ENCODE measurements around the gene GRM8. TPM values are rescaled to one million over a fixed set of nuclear protein-coding genes. Genes with fewer than 3 reads are reported as not detected.

The GRM8 gene
- total RNA-seq, 1 experiment from 2014 or later, result 1.8 TPM

DNA sequence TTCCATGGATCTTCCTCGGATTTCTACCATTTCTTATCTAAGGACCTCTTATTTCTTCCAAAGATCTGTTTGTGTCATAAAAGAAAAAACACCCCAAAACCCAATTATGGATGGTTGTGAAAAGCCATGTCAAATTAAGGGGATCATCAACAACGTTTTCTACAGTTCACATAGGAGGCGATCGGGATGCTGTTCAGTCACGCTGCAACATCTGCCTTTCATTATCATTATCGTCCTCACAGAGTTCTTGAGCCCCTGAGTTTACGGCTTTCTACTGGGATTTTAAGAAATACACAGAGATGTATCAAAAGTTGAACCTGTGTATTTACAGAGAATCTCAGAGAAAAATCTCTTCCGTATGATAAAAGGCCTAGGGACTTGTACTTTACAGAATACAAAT lies 101.4 kb downstream of the GRM8 start:
- no CpG with 5 or more reads among the region's 8 CpGs for WGBS (ENCODE audit: extremely low coverage, insufficient read length, low lambda C conversion rate)
- H4K91ac ChIP-seq (ENCODE audit: insufficient read length, low read depth, low read length), result no peak overlapping the region

More for the DNA sequence above, 101.4 kb downstream of the GRM8 start:
- Histone ChIP-seq H3K79me1 (ENCODE audit: insufficient read depth, low read depth, low read length, poor library complexity, severe bottlenecking) (no peaks in the 10 kb centered on the region), H3K56ac (ENCODE audit: insufficient read length, low read depth, low read length) (no peak overlapping the region), H4K20me1 (ENCODE audit: control insufficient read depth, insufficient read depth, insufficient read length) (no peaks in the 10 kb centered on the region), H3K23ac (ENCODE audit: insufficient read length, low read depth, low read length) (no peak overlapping the region), H2BK5ac (ENCODE audit: insufficient read length, low read length) (no peak overlapping the region), H3K9ac (ENCODE audit: extremely low read depth, insufficient read length, low read length) (no peak overlapping the region), H3T11ph (ENCODE audit: low read length) (no peak overlapping the region), H2BK12ac (ENCODE audit: insufficient read length, low read depth, low read length) (no peak overlapping the region), H3K9me3 (ENCODE audit: control insufficient read depth, low read depth, low read length) (no peaks in the 10 kb centered on the region), H3K79me2 (ENCODE audit: insufficient read depth, low read length) (no peaks in the 10 kb centered on the region), H3K27me3 (ENCODE audit: insufficient read depth, low read length) (no peaks in the 10 kb centered on the region), H2BK120ac (ENCODE audit: low read depth, low read length, poor library complexity, severe bottlenecking) (no peak overlapping the region), H3K27ac (ENCODE audit: insufficient read length, low read depth, low read length) (no peak overlapping the region), H2BK20ac (ENCODE audit: low read depth, low read length, poor library complexity, severe bottlenecking) (no peak overlapping the region), H3K14ac (ENCODE audit: insufficient read depth, low read length) (no peak overlapping the region), H3K18ac (ENCODE audit: insufficient read length, low read depth, low read length) (no peak overlapping the region), H2AFZ (ENCODE audit: low read length) (no peak overlapping the region), H3K4me2 (ENCODE audit: insufficient read depth, insufficient read length, low read length) (no peak overlapping the region), H4K5ac (ENCODE audit: insufficient read length, low read depth, low read length) (no peak overlapping the region), H4K8ac (replicated peaks; ENCODE audit: insufficient read length, low read depth, low read length) (no peak overlapping the region), H2AK5ac (ENCODE audit: insufficient read length, low read length) (no peak overlapping the region), H2BK15ac (ENCODE audit: low read depth, low read length) (no peak overlapping the region), H3K4me1 (ENCODE audit: insufficient read depth, low read length) (no peaks in the 10 kb centered on the region), H3K4ac (ENCODE audit: low read depth, low read length) (no peak overlapping the region), H3K23me2 (ENCODE audit: insufficient read length, low read depth, low read length, poor library complexity, severe bottlenecking) (no peaks in the 10 kb centered on the region)
- H3K27me3 Mint-ChIP-seq (ENCODE audit: low read depth), result peaks cover 6% of the 10 kb centered on the region
- no peak overlapping the region for H3K27ac Mint-ChIP-seq
- no peaks in the 10 kb centered on the region for H3K9me3 Mint-ChIP-seq
- H3K4me1 Mint-ChIP-seq, result peaks cover 4 to 5% of the 10 kb centered on the region in 2 experiments; a peak in 3 of 4 replicates
- no peak overlapping the region for H3K4me3 Mint-ChIP-seq
- DNase-seq, result no peak
- TF ChIP-seq CTCF (conservative IDR thresholded peaks at IDR 0.05), result no peak
- no peaks in the 10 kb centered on the region for H3K36me3 Mint-ChIP-seq (ENCODE audit: insufficient read depth in 1 of 3, low read depth in 3 of 3)

Measured in H9 (cell line).